ENCODE measurements around the gene CTIF. TPM values are rescaled to one million over a fixed set of nuclear protein-coding genes. Genes with fewer than 3 reads are reported as not detected.

Gene CTIF
- total and polyA plus RNA-seq, 12 donors, result 20.5 to 159 (median 57.0) TPM

GRCh38 chr18:48779462-48779861 is 240.6 kb downstream of the CTIF start:
- Histone ChIP-seq H3K27me3 (no peaks in the 10 kb centered on the region), H3K9me3 (replicated peaks in 1 of 3) (no peaks in the 10 kb centered on the region), H3K4me1 (replicated peaks in 1 of 2) (peaks cover 7 to 49% of the 10 kb centered on the region in 2 donors), H3K27ac (peak overlapping the region in 2 of 5 donors; percentile 80 to 89), H3K36me3 (replicated peaks in 1 of 2) (no peaks in the 10 kb centered on the region), H3K4me3 (no peak overlapping the region)
- WGBS, 4 donors, result 79 to 95% (median 84%) methylated on average over 6 to 7 of the region's 7 CpGs
- intact Hi-C loops (cut with DNase I), result loop anchor here in 1 of 2 donors (5.0 to 10.0 kb wide), 2 partner anchors 173 to 265 kb away; partner anchors contain the start of gene SMAD7
- no peak for DNase-seq
- TF ChIP-seq, protein P1, sequence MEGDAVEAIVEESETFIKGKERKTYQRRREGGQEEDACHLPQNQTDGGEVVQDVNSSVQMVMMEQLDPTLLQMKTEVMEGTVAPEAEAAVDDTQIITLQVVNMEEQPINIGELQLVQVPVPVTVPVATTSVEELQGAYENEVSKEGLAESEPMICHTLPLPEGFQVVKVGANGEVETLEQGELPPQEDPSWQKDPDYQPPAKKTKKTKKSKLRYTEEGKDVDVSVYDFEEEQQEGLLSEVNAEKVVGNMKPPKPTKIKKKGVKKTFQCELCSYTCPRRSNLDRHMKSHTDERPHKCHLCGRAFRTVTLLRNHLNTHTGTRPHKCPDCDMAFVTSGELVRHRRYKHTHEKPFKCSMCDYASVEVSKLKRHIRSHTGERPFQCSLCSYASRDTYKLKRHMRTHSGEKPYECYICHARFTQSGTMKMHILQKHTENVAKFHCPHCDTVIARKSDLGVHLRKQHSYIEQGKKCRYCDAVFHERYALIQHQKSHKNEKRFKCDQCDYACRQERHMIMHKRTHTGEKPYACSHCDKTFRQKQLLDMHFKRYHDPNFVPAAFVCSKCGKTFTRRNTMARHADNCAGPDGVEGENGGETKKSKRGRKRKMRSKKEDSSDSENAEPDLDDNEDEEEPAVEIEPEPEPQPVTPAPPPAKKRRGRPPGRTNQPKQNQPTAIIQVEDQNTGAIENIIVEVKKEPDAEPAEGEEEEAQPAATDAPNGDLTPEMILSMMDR (IDR thresholded peaks at IDR 0.05), result no peak
- TF ChIP-seq POLR2A (IDR thresholded peaks at IDR 0.05), result no peak

DNA sequence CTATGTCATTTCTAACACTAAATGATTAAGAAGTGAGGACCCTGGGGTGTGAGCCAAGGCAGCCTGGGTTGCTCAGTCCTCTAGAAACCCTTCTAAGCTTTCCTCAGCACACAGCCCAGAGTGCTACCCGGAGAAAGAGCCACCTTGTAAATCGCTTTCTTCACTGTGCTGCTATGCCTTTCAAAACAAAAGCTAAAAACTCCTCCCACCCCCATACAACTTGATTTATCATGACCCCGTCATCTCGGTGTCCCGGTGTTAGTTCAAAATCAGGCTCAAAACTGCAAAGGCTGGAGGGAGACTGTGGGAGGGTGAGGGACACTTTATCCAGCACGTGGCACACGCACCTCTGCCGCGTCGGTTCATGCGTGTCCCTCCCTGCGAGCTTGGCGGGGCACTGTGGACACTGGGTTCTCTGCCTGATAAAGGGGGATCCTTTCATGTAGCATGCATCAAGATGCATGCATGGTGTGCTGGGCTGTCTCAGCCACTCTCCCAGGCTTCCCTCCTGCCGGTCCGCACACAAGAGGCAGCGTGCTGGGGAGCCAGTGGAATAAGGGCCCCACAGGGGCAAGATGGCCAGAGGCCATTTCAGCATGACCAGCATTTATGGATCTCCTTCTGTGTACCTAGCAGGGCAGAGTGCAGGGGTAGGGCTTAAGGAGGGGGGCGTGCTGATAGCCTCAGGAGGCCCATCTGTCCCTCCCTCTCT is 241.5 kb downstream of the CTIF start:
- Histone ChIP-seq H3K36me3 (replicated peaks in 1 of 2) (no peaks in the 10 kb centered on the region), H3K4me3 (no peak overlapping the region), H3K27me3 (no peaks in the 10 kb centered on the region), H3K4me1 (replicated peaks in 1 of 2) (peaks cover 7 to 56% of the 10 kb centered on the region in 2 donors), H3K27ac (peak overlapping the region; percentile 16 to 89 (median 57)), H3K9me3 (replicated peaks in 1 of 3) (no peaks in the 10 kb centered on the region)
- no peak for DNase-seq
- no peak for TF ChIP-seq POLR2A (IDR thresholded peaks at IDR 0.05)
- TF ChIP-seq, protein P1 (IDR thresholded peaks at IDR 0.05), result no peak
- 71 to 79% (median 76%) methylated on average over 13 to 17 of the region's 17 CpGs for WGBS, 4 donors
- intact Hi-C loops (cut with DNase I), result loop anchor here (10.0 kb wide), 3 partner anchors 106 to 244 kb away; no protein-coding TSS in a partner anchor

- Histone ChIP-seq H3K9me3 (replicated peaks in 1 of 3) (no peaks in the 10 kb centered on the region), H3K4me1 (replicated peaks in 1 of 2) (peaks cover 7 to 59% of the 10 kb centered on the region in 2 donors), H3K36me3 (replicated peaks in 1 of 2) (no peaks in the 10 kb centered on the region), H3K27me3 (no peaks in the 10 kb centered on the region), H3K4me3 (no peak overlapping the region), H3K27ac (peak overlapping the region in 4 of 5 donors; percentile 37 to 89 (median 68))
- 61 to 80% (median 65%) methylated on average over 3 of the region's 3 CpGs for WGBS, 4 donors
- intact Hi-C loops (cut with DNase I), result loop anchor here (10.0 kb wide), 3 partner anchors 106 to 244 kb away; no protein-coding TSS in a partner anchor
- no peak for DNase-seq
- no peak for TF ChIP-seq POLR2A (IDR thresholded peaks at IDR 0.05)
- TF ChIP-seq, protein P1 (IDR thresholded peaks at IDR 0.05), result no peak
These were observed 242.0 kb downstream of the CTIF start for GRCh38 chr18:48780913-48781162.

- WGBS, 4 donors, result 45 to 58% (median 49%) methylated on average over 23 to 28 of the region's 28 CpGs
- peak; percentile 74 to 94 (median 82) for DNase-seq
- H3K9me3 ChIP-seq (replicated peaks in 1 of 3), result no peaks in the 10 kb centered on the region
- H3K4me3 ChIP-seq, result peak overlapping the region in 1 of 4 donors; percentile 17
- H3K27ac ChIP-seq, result peak overlapping the region; percentile 57 to 89 (median 65)
- no peaks in the 10 kb centered on the region for H3K36me3 ChIP-seq (replicated peaks in 1 of 2)
- TF ChIP-seq, protein P1 (IDR thresholded peaks at IDR 0.05), result peak in 1 of 6 experiments; percentile 6
- TF ChIP-seq POLR2A (IDR thresholded peaks at IDR 0.05), result peak in 1 of 2 donors; percentile 15
- peaks cover 7 to 59% of the 10 kb centered on the region in 2 donors for H3K4me1 ChIP-seq (replicated peaks in 1 of 2)
- H3K27me3 ChIP-seq, result no peaks in the 10 kb centered on the region
- intact Hi-C loops (cut with DNase I), result loop anchor here (10.0 kb wide), 3 partner anchors 107 to 243 kb away; no protein-coding TSS in a partner anchor
These were observed 242.5 kb downstream of the CTIF start for GRCh38 chr18:48781163-48781987.
